ENCODE measurements around the gene SPINK14. TPM values are rescaled to one million over a fixed set of nuclear protein-coding genes. Genes with fewer than 3 reads are reported as not detected.

The SPINK14 gene
- total and polyA plus RNA-seq, 12 donors, result not detected

GRCh38 chr5:148147415-148147814, 20.9 kb upstream of the SPINK14 start:
- Histone ChIP-seq H3K4me3 (no peak overlapping the region), H3K27ac (no peak overlapping the region), H3K9me3 (replicated peaks in 1 of 3) (no peaks in the 10 kb centered on the region), H3K36me3 (replicated peaks in 1 of 2) (no peaks in the 10 kb centered on the region), H3K27me3 (no peaks in the 10 kb centered on the region), H3K4me1 (replicated peaks in 1 of 2) (no peaks in the 10 kb centered on the region)
- TF ChIP-seq, protein P1, sequence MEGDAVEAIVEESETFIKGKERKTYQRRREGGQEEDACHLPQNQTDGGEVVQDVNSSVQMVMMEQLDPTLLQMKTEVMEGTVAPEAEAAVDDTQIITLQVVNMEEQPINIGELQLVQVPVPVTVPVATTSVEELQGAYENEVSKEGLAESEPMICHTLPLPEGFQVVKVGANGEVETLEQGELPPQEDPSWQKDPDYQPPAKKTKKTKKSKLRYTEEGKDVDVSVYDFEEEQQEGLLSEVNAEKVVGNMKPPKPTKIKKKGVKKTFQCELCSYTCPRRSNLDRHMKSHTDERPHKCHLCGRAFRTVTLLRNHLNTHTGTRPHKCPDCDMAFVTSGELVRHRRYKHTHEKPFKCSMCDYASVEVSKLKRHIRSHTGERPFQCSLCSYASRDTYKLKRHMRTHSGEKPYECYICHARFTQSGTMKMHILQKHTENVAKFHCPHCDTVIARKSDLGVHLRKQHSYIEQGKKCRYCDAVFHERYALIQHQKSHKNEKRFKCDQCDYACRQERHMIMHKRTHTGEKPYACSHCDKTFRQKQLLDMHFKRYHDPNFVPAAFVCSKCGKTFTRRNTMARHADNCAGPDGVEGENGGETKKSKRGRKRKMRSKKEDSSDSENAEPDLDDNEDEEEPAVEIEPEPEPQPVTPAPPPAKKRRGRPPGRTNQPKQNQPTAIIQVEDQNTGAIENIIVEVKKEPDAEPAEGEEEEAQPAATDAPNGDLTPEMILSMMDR (IDR thresholded peaks at IDR 0.05), result no peak
- TF ChIP-seq POLR2A (IDR thresholded peaks at IDR 0.05), result no peak
- intact Hi-C loops (cut with DNase I), result no loop called here
- DNase-seq, result no peak
- 85 to 89% (median 87%) methylated on average over 4 of the region's 4 CpGs for WGBS, 4 donors

DNA sequence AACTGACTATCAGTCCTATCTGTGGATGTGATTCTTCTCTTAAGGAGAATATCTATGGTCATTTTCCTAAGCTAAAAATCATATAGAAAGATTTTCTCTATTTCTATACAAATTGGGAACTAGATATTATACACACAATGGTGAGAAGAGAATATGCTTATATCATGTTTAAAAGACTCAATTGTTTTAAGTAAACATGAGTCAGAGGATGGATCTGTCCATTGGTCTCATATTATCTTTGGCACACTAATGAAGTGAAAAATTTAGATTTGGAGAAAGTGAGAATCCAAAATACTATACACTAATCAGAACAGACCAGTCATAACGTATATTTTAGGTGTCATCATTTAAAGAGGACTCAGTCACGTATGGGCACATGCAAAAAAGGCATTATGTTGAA, 16.5 kb upstream of the SPINK14 start:
- Histone ChIP-seq H3K36me3 (replicated peaks in 1 of 2) (no peaks in the 10 kb centered on the region), H3K9me3 (replicated peaks in 1 of 3) (no peaks in the 10 kb centered on the region), H3K27ac (no peak overlapping the region), H3K4me3 (no peak overlapping the region), H3K27me3 (no peaks in the 10 kb centered on the region), H3K4me1 (replicated peaks in 1 of 2) (no peaks in the 10 kb centered on the region)
- TF ChIP-seq, protein P1 (IDR thresholded peaks at IDR 0.05), result no peak
- no peak for TF ChIP-seq POLR2A (IDR thresholded peaks at IDR 0.05)
- no peak for DNase-seq
- intact Hi-C loops (cut with DNase I), result no loop called here
- 53 to 63% (median 59%) methylated on average over 2 of the region's 2 CpGs for WGBS, 4 donors

DNA sequence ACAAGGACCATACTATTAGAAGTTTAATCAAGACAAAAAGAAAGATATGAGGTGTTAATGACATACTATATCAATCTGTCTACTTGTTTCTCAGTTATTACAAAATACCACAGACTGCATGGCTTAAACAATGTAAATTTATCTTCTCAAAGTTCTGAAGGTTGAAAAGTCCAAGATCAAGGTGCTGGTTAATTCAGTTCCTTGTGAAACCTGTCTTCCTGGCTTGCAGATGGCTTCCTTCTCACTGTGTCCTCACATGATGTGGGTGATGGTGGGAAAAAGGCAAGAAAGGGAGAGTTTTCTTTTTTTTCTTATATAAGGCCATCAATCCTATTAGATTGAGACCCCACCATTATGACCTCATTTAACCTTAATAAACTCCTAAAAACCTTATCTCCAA, 15.6 kb upstream of the SPINK14 start:
- H3K36me3 ChIP-seq (replicated peaks in 1 of 2), result no peaks in the 10 kb centered on the region
- intact Hi-C loops (cut with DNase I), result no loop called here

DNA sequence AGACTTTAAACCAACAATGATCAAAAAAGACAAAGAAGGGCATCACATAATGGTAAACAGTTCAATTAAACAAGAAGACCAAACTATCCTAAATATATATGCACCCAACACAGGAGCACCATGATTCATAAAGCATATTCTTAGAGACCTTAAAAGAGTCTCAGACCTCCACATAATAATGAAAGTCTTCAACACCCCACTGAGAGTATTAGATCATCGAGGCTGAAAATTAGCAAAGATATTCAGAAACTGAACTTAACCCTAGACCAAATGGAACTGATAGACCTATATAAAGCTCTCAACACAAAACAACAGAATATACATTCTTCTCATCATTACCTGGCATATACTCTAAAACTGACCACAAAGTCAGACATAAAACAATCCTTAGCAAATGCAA, 11.7 kb upstream of the SPINK14 start:
- TF ChIP-seq, protein P1 (IDR thresholded peaks at IDR 0.05), result no peak
- no peak for TF ChIP-seq POLR2A (IDR thresholded peaks at IDR 0.05)
- Histone ChIP-seq H3K36me3 (replicated peaks in 1 of 2) (no peaks in the 10 kb centered on the region), H3K9me3 (replicated peaks in 1 of 3) (no peaks in the 10 kb centered on the region), H3K27me3 (no peaks in the 10 kb centered on the region), H3K4me1 (replicated peaks in 1 of 2) (no peaks in the 10 kb centered on the region), H3K27ac (no peak overlapping the region), H3K4me3 (no peak overlapping the region)
- intact Hi-C loops (cut with DNase I), result no loop called here
- DNase-seq, result no peak
- 92 to 100% (median 93%) methylated on average over 1 of the region's 1 CpG for WGBS, 4 donors

More for the DNA sequence above, 15.6 kb upstream of the SPINK14 start:
- H3K4me3 ChIP-seq, result no peak overlapping the region
- H3K27ac ChIP-seq, result no peak overlapping the region
- H3K9me3 ChIP-seq (replicated peaks in 1 of 3), result no peaks in the 10 kb centered on the region
- H3K27me3 ChIP-seq, result no peaks in the 10 kb centered on the region
- no peaks in the 10 kb centered on the region for H3K4me1 ChIP-seq (replicated peaks in 1 of 2)
- DNase-seq, result no peak
- TF ChIP-seq, protein P1 (IDR thresholded peaks at IDR 0.05), result no peak
- TF ChIP-seq POLR2A (IDR thresholded peaks at IDR 0.05), result no peak
